Tibial nerve (tissue), 4 donors: ENCODE measurements around the gene FCAR. TPM values are rescaled to one million over a fixed set of nuclear protein-coding genes. Genes with fewer than 3 reads are reported as not detected.
"Not testable (repeated sequence)": the region's sequence is repeated elsewhere in the genome, so short reads cannot be mapped to it uniquely, and the experiment has no call there.

Experiments used
- DNase-seq, 2 donors: peaks; one replicate each; pipeline ENCODE4 v3.0.0-alpha.2; 2019; ENCODE audit warnings: low spot score in 2 of 2
- H3K27ac ChIP-seq, 4 donors: fragments of 200-600 bp; sonication (generic) in 3 of 4; one replicate each; pipeline ENCODE4 v1.5.1; 2017 to 2019; ENCODE audit warnings: mild to moderate bottlenecking in 1 of 4
- H3K27me3 ChIP-seq, 2 donors: fragments of 200-600 bp; sonication (generic) in 1 of 2; one replicate each; pipeline versions ENCODE4 v1.5.1 to v1.6.0; 2017 to 2019
- H3K36me3 ChIP-seq, 3 donors: fragments of 200-600 bp; sonication (generic); one replicate each; pipeline ENCODE4 v1.5.1; 2018 to 2019
- H3K4me1 ChIP-seq, 4 donors: fragments of 200-600 bp; sonication (generic) in 3 of 4; one replicate each; pipeline ENCODE4 v1.5.1; 2017 to 2019
- H3K4me3 ChIP-seq, 4 donors: fragments of 200-600 bp; sonication (generic) in 3 of 4; one replicate each; pipeline ENCODE4 v1.5.1; 2017 to 2019; ENCODE audit warnings: mild to moderate bottlenecking in 1 of 4, moderate library complexity in 1 of 4
- H3K9me3 ChIP-seq, 4 donors: fragments of 200-600 bp; sonication (generic) in 3 of 4; one replicate each; pipeline ENCODE4 v1.5.1; 2017 to 2019
- EP300 ChIP-seq, 2 donors: sonication (generic); formaldehyde crosslinking; IDR thresholded peaks; one replicate each; pipeline ENCODE4 v1.6.1; 2017; ENCODE audit warnings: antibody characterized with exemption in 2 of 2, mild to moderate bottlenecking in 1 of 2
- POLR2A ChIP-seq, 2 donors: fragments of 450-650 bp; IDR thresholded peaks; one replicate each; pipeline ENCODE4 v1.6.1; 2017; ENCODE audit warnings: antibody characterized with exemption in 2 of 2, mild to moderate bottlenecking in 2 of 2, moderate library complexity in 2 of 2
- WGBS, 2 donors: methylation state at CpG; one replicate each; pipeline ENCODE4 v1.1.5; 2018; 5-methylcytosine and 5-hydroxymethylcytosine counted together
- total RNA-seq, 4 donors: library from RNA; depleted of rRNA; stranded (reverse); fragments of >200 nt; gene quantifications; one replicate each; pipeline ENCODE4 v1.1.0, GENCODE V29; 2016
- TF ChIP-seq, protein P1 (sequence below), 5 experiments: fragments of 200-600 bp in 3 of 5; fragments of 450-650 bp in 2 of 5; sonication (generic) in 3 of 5; IDR thresholded peaks; one replicate each; pipeline ENCODE4 v1.5.1; 2016 to 2019; ENCODE audit warnings: antibody characterized with exemption in 5 of 5, mild to moderate bottlenecking in 3 of 5, moderate library complexity in 2 of 5

The FCAR gene
- total RNA-seq, 4 donors from 2014 or later = 2.1 TPM; not detected in 3

DNA sequence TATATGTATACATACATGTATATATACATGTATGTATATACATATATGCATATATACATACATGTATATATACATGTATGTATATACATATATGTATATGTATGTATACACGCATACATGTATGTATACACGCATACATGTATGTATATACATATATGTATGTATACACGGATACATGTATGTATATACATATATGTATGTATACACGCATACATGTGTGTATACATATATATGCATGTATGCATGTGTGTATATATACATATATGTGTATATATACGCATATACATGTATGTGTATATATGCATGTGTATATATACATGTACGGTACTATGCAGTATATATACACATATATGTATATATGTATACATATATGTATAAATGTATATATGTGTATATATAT lies 29.3 kb downstream of the FCAR start:
- Histone ChIP-seq H3K27ac (no peak overlapping the region), H3K4me1 (no peaks in the 10 kb centered on the region), H3K36me3 (no peaks in the 10 kb centered on the region), H3K4me3 (no peak overlapping the region), H3K9me3 (peaks cover 0 to 4% (median 0%) of the 10 kb centered on the region in 4 donors), H3K27me3 (no peaks in the 10 kb centered on the region)
- no peak for DNase-seq
- 88 to 91% methylated on average over 6 of the region's 6 CpGs for WGBS, 2 donors
- TF ChIP-seq EP300 (IDR thresholded peaks at IDR 0.05) (no peak), POLR2A (IDR thresholded peaks at IDR 0.05) (no peak)
- TF ChIP-seq, protein P1, sequence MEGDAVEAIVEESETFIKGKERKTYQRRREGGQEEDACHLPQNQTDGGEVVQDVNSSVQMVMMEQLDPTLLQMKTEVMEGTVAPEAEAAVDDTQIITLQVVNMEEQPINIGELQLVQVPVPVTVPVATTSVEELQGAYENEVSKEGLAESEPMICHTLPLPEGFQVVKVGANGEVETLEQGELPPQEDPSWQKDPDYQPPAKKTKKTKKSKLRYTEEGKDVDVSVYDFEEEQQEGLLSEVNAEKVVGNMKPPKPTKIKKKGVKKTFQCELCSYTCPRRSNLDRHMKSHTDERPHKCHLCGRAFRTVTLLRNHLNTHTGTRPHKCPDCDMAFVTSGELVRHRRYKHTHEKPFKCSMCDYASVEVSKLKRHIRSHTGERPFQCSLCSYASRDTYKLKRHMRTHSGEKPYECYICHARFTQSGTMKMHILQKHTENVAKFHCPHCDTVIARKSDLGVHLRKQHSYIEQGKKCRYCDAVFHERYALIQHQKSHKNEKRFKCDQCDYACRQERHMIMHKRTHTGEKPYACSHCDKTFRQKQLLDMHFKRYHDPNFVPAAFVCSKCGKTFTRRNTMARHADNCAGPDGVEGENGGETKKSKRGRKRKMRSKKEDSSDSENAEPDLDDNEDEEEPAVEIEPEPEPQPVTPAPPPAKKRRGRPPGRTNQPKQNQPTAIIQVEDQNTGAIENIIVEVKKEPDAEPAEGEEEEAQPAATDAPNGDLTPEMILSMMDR (IDR thresholded peaks at IDR 0.05) = no peak

DNA sequence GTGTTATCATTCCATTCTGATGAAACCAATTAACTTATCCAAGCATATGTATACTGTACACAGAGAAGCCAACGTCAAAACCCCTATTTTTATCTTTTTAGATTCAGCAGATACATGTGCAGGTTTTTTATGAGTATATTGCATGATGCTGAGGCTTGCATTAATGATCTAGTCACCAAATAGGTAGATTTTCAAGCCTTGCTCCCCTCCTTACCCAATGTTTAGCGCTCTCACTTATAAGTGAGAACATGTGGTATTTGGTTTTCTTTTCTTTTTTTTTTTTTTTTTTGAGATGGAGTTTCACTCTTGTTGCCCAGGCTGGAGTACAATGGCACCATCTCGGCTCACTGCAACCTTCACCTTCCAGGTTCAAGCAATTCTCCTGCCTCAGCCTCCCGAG lies 30.2 kb downstream of the FCAR start:
- not testable (repeated sequence) for H3K4me3 ChIP-seq, H3K36me3 ChIP-seq, DNase-seq, H3K4me1 ChIP-seq, H3K27ac ChIP-seq, H3K27me3 ChIP-seq, H3K9me3 ChIP-seq
- WGBS, 2 donors = 86% methylated on average over 4 of the region's 4 CpGs

DNA sequence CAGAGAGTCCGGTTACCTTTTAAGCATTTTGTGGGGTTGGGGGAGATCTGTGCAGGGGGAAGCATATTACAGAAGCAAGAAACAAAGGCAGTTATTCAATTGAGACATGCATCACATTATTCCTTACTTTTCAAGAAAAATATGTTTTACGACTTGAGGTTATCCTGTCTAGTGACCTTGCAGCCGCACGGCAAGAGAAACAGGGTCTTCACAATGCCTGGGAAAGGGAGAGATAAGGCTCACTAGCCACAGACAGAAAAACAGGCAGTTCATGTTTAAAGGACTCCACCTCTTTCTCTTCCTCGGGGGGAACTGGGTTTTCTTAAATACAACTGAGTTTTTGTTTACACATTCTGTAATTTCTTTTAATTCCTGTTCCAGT lies 31.4 kb downstream of the FCAR start:
- Histone ChIP-seq H3K27me3 (no peaks in the 10 kb centered on the region), H3K4me1 (no peaks in the 10 kb centered on the region), H3K4me3 (no peak overlapping the region), H3K27ac (no peak overlapping the region), H3K36me3 (no peaks in the 10 kb centered on the region), H3K9me3 (peaks cover 0 to 4% (median 0%) of the 10 kb centered on the region in 4 donors)
- 43 to 44% methylated on average over 5 of the region's 5 CpGs for WGBS, 2 donors
- TF ChIP-seq EP300 (IDR thresholded peaks at IDR 0.05) (no peak), POLR2A (IDR thresholded peaks at IDR 0.05) (no peak)
- TF ChIP-seq, protein P1 (IDR thresholded peaks at IDR 0.05) = no peak
- DNase-seq = no peak

DNA sequence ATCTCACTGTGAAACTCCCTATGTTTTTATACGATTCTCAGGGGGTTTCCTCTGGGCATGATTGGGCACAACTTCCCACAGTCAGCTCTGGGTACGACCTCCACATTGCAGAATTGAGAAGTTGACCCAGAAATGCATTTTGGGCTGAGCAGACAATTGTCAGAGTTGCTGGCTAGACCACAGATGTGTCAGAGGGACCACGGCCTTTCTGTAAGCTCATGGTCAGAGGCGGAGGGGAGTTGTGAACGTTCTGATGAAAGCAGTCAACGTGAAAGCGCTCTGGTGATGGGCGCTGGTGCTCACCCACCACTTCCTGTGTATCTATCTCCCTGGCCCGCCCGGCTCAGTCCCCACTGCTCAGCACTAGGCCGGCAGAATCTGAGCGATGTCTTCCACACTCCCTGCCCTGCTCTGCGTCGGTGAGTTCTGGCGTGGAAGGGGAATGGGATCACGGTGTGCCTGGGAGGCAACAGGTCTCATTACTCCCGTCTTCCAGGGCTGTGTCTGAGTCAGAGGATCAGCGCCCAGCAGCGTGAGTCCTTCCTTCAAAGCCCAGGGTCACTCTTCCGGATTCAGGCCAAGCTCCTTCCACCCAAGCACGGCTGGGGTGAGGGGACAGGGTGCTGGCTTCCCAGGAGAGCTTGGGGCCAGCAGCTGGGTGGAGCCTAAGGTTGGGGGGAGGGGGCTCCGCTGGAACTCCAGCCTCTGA lies 31.9 kb downstream of the FCAR start, which contains the start of gene NCR1:
NCR1 (plus strand) TSS at position 346 of the 709 bp plus-strand sequence; CDS start at position 386, 40 bp downstream.
- peaks cover 0 to 4% (median 0%) of the 10 kb centered on the region in 4 donors for H3K9me3 ChIP-seq
- no peak for DNase-seq
- TF ChIP-seq EP300 (IDR thresholded peaks at IDR 0.05) (no peak), POLR2A (IDR thresholded peaks at IDR 0.05) (no peak)
- H3K27ac ChIP-seq = no peak within 1 kb of the TSS
- no peak within 1 kb of the TSS for H3K4me3 ChIP-seq
- 40 to 44% methylated on average over 21 to 22 of the region's 22 CpGs for WGBS, 2 donors
- H3K27me3 ChIP-seq = no peaks in the 10 kb centered on the region
- no peaks in the 10 kb centered on the region for H3K36me3 ChIP-seq
- no peaks in the 10 kb centered on the region for H3K4me1 ChIP-seq

DNA sequence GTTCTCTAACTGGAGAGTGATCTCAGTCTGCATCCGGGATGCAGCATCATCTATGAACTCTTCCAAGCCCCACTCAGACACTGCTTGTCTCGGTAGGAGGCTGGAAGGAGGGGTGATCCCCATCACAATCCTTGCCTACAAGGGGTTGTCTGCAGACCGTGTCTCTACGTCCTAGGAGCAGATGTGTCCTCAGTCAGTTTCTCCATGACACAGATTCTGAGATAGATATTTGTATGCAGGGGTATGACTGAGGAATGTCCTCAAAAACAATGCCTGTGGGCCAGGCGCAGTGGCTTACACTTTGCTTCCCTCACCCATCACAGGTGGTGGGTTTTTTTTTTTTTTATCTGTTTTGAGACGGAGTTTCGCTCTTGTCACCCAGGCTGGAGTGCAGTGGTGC lies 32.8 kb downstream of the FCAR start:
- Histone ChIP-seq H3K27me3 (no peaks in the 10 kb centered on the region), H3K27ac (no peak overlapping the region), H3K4me1 (no peaks in the 10 kb centered on the region), H3K4me3 (no peak overlapping the region), H3K9me3 (peaks cover 0 to 4% (median 0%) of the 10 kb centered on the region in 4 donors), H3K36me3 (no peaks in the 10 kb centered on the region)
- no peak for DNase-seq
- TF ChIP-seq POLR2A (IDR thresholded peaks at IDR 0.05) (no peak), EP300 (IDR thresholded peaks at IDR 0.05) (no peak)
- TF ChIP-seq, protein P1 (IDR thresholded peaks at IDR 0.05) = no peak
- 72 to 79% methylated on average over 7 of the region's 7 CpGs for WGBS, 2 donors

DNA sequence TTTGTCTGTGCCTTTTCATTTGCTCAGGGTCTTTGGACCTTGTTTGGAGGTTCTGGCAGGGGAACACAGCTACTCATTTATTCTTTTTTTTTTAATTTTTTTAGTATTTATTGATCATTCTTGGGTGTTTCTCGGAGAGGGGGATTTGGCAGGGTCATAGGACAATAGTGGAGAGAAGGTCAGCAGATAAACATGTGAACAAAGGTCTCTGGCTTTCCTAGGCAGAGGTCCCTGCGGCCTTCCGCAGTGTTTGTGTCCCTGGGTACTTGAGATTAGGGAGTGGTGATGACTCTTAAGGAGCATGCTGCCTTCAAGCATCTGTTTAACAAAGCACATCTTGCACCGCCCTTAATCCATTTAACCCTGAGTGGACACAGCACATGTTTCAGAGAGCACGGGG lies 33.9 kb downstream of the FCAR start:
- H3K4me3 ChIP-seq, H3K36me3 ChIP-seq, DNase-seq, H3K4me1 ChIP-seq, H3K27me3 ChIP-seq, H3K9me3 ChIP-seq, H3K27ac ChIP-seq: not testable (repeated sequence)
- WGBS, 2 donors = 71 to 79% methylated on average over 5 of the region's 5 CpGs
